ENCODE results near the gene LRRN2.
"Not testable (repeated sequence)": the region's sequence is repeated elsewhere in the genome, so short reads cannot be mapped to it uniquely, and the experiment has no call there.

Gene LRRN2

DNA sequence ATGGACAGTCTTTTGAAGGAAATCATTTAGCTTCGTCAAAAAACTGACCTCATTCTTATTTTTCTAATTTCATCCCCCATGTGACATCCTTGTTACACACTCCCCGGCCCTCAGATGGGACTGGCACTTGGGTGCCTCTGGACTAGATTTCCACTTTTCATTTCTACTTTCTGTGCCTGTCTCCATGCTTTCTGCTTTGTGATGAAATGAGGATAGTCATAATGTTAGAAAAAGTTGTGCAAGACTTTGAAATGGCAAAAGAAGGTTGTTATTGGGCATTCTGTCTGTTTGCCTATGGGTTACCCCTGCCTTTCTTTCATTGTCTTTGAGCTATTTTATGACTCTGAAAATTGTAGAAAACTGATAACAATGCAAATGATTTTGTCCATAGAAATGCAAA, 114.4 kb downstream of the LRRN2 start:
- no peak for DNase-seq

DNA sequence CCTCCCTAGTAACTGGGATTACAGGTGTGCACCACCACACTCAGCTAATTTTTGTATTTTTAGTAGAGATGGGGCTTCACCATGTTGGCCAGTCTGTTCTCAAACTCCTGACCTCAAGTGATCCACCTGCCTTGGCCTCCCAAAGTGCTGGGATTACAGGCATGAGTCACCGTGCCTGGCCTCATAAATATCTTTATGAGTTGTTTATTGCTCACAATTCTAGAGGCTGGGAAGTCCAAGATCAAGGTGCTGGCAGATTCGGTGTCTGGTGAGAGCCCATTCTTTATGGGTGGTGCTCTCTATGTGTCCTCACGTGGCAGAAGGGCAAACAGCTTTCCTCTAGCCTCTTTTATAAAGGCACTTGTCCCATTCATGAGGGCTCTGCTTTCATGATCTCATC, 115.5 kb downstream of the LRRN2 start:
- not testable (repeated sequence) for DNase-seq

DNA sequence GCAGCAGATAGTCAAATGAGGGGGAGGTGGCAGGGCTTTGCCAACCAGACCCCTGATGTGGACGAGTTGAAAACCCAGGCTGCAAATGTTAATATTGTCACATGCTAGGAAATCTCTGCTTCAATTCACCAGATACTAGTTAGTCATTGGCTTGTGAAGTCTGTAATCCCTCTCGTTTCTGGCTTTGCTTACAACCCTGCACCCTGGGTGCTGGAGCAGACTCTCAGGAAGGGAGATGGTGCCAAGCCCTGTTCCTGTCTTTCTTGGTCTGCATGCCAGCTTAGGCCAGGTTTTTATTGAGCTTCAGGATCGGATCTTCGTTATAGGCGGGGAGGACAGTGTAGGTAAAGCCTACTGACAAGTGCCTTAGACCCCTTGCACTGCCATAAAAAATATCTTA, 116.1 kb downstream of the LRRN2 start:
- DNase-seq: no peak

DNA sequence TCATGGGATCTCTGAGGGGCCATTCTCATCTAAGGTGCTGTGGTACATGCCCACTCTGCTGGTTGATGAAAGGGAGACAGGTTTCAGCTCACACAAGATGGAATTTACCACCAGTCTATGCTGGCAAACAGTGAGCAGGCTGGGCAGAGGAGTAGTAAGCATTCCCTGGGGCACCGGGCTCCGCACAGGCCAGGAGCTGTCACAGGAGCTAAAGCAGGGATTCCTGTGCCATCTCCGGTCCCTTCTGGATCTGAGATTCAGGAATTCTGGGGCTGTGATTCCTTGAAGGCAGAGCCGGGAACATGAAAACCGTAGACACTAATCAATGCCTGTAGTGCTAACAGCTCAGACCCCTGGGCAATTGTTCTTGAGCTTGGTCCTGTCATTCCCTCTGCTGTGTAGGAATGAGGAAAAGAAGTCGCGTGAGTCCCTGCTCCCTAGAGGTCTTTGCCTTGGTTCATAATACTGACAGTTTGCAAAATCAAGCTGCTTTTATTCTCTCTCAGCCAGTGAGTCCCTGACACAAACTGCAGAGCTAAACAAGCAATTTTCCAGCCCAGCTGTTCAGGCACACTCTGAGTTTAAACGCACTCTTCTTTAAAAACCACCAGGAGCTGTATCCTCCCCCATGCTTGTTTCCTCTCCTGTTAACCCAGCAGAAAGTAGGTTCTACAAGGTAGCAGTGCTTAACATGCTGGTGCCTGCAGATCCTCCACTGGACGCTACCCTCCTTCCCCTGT, 116.8 kb downstream of the LRRN2 start:
- no peak for DNase-seq

Measured in stimulated activated naive CD4-positive, alpha-beta T cell (primary cell).